Measurements from ENCODE around the gene GUCD1.

GUCD1 gene

DNA sequence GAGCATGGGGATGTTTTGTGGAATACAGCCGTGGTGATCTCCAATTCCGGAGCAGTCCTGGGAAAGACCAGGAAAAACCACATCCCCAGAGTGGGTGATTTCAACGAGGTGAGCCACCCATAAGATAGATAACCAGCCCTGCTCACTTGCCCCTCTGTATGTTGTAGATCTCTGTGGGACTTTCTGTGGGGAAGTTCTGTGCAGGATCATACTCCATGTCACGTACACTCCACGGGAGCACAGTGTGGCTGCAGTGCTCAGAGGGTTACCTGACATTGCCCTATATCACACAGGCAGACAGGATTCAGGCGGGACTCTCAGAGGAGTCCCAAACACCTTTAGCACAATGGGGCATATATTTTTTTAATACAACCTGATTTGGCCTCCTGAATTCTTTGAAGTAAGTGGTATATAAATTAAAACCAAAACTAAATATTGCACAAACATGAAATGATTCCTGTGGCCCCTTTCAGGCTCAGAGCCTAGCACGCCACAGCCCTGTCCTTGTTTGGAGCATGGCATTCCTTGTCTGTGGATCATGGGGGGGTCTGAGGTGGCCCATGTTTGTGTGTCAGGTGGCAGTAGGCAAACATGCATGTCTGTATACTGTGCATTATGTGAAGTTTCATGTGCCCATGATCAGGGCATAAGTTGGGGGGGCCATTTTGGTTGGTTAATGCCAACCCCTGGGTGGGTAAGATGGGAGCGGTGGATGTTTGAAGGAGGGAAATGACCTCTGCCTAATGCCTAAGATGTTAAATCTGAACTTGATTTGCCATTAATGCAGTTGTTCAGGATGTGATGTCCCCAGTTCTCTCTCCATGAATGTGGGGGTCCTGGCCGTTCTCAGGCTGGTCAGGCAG, 41.3 kb downstream of the GUCD1 start:
- Histone ChIP-seq H3K9me3 (ENCODE audit: control insufficient read depth, insufficient read depth, low read depth, low read length) (no peaks in the 10 kb centered on the region), H3K4me1 (ENCODE audit: control insufficient read depth, insufficient read depth, low read length) (peaks cover 10% of the 10 kb centered on the region), H3K4me3 (ENCODE audit: low read depth, low read length) (no peak overlapping the region), H3K36me3 (ENCODE audit: control insufficient read depth in 2 of 2, insufficient read depth in 1 of 2, low read length in 2 of 2) (no peaks in the 10 kb centered on the region), H3K27ac (ENCODE audit: extremely low read depth, low read depth, low read length) (no peak overlapping the region)
- no peak for TF ChIP-seq MYNN (tag by site-specific recombination; IDR thresholded peaks at IDR 0.05; ENCODE audit: borderline replicate concordance)
- no peak for TF ChIP-seq GFI1B (tag by site-specific recombination; IDR thresholded peaks at IDR 0.05)
- no peak for TF ChIP-seq ZNF133 (tag by site-specific recombination; IDR thresholded peaks at IDR 0.05)
- no peak for TF ChIP-seq ZNF202 (tag by site-specific recombination; IDR thresholded peaks at IDR 0.05; ENCODE audit: borderline replicate concordance)
- TF ChIP-seq ZNF394 (tag by site-specific recombination; IDR thresholded peaks at IDR 0.05; ENCODE audit: borderline replicate concordance) = no peak
- TF ChIP-seq PRDM1 (tag by site-specific recombination; IDR thresholded peaks at IDR 0.05) = no peak
- TF ChIP-seq ZNF426 (tag by site-specific recombination; IDR thresholded peaks at IDR 0.05) = no peak
- no peak for TF ChIP-seq ZNF501 (tag by site-specific recombination; IDR thresholded peaks at IDR 0.05)
- no peak for TF ChIP-seq ZNF23 (tag by site-specific recombination; IDR thresholded peaks at IDR 0.05; ENCODE audit: borderline replicate concordance)
- TF ChIP-seq CTCF (tag by site-specific recombination; IDR thresholded peaks at IDR 0.05) = no peak
- no peak for TF ChIP-seq ZNF140 (tag by site-specific recombination; IDR thresholded peaks at IDR 0.05)
- TF ChIP-seq, protein P1, sequence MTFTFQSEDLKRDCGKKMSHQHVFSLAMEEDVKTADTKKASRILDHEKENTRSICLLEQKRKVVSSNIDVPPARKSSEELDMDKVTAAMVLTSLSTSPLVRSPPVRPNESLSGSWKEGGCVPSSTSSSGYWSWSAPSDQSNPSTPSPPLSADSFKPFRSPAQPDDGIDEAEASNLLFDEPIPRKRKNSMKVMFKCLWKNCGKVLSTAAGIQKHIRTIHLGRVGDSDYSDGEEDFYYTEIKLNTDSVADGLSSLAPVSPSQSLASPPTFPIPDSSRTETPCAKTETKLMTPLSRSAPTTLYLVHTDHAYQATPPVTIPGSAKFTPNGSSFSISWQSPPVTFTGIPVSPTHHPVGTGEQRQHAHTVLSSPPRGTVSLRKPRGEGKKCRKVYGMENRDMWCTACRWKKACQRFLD (tag by site-specific recombination; IDR thresholded peaks at IDR 0.05) = no peak
- TF ChIP-seq HOXD13 (CRISPR knock-in tag; IDR thresholded peaks at IDR 0.05; ENCODE audit: borderline replicate concordance) = no peak
- TF ChIP-seq ZNF311 (tag by site-specific recombination; IDR thresholded peaks at IDR 0.05; ENCODE audit: borderline replicate concordance) = no peak
- no peak for TF ChIP-seq ZNF114 (tag by site-specific recombination; IDR thresholded peaks at IDR 0.05)
- TF ChIP-seq PRDM6 (tag by site-specific recombination; IDR thresholded peaks at IDR 0.05) = no peak
- no peak for TF ChIP-seq YY1 (tag by site-specific recombination; IDR thresholded peaks at IDR 0.05)
- no peak for TF ChIP-seq ZNF776 (tag by site-specific recombination; IDR thresholded peaks at IDR 0.05; ENCODE audit: borderline replicate concordance)
- TF ChIP-seq MEIS1 (CRISPR knock-in tag; IDR thresholded peaks at IDR 0.05; ENCODE audit: borderline replicate concordance) = no peak
- no peak for TF ChIP-seq ZNF174 (tag by site-specific recombination; IDR thresholded peaks at IDR 0.05)
- CTCF ChIA-PET = interaction anchor here (1.3 to 1.6 kb wide), 2 partner anchors 8 to 12 kb away, joined by 6 read pairs; no protein-coding TSS in a partner anchor
- POLR2A ChIA-PET = no interaction called here

GRCh38 chr22:24512043-24512442, 42.9 kb downstream of the GUCD1 start:
- Histone ChIP-seq H3K27ac (ENCODE audit: extremely low read depth, low read depth, low read length) (no peak overlapping the region), H3K9me3 (ENCODE audit: control insufficient read depth, insufficient read depth, low read depth, low read length) (no peaks in the 10 kb centered on the region), H3K4me1 (ENCODE audit: control insufficient read depth, insufficient read depth, low read length) (peaks cover 12% of the 10 kb centered on the region), H3K4me3 (ENCODE audit: low read depth, low read length) (no peak overlapping the region), H3K36me3 (ENCODE audit: control insufficient read depth in 2 of 2, insufficient read depth in 1 of 2, low read length in 2 of 2) (no peaks in the 10 kb centered on the region)
- POLR2A ChIA-PET = no interaction called here
- CTCF ChIA-PET = interaction anchor here (0.6 to 1.6 kb wide), 3 partner anchors 9 to 14 kb away, joined by 3 to 6 read pairs (median 6); no protein-coding TSS in a partner anchor
- TF ChIP-seq PRDM10 (tag by site-specific recombination; IDR thresholded peaks at IDR 0.05) (no peak), BCL11B (tag by site-specific recombination; IDR thresholded peaks at IDR 0.05; ENCODE audit: low read depth) (no peak), ZNF146 (tag by site-specific recombination; IDR thresholded peaks at IDR 0.05) (no peak), ZFP69B (tag by site-specific recombination; IDR thresholded peaks at IDR 0.05) (no peak), ZNF596 (tag by site-specific recombination; IDR thresholded peaks at IDR 0.05) (no peak), ZNF513 (tag by site-specific recombination; IDR thresholded peaks at IDR 0.05) (no peak)
